H1 (cell line): Measurements from ENCODE around the gene IGFBP6. TPM values are rescaled to one million over a fixed set of nuclear protein-coding genes. Genes with fewer than 3 reads are reported as not detected.

Experiments used
- CTCF ChIA-PET: fragments of 300-600 bp; sonication (Branson Sonifier 250); formaldehyde crosslinking; loops from one replicate; lab custom pipeline; 2021; ENCODE audit not compliant: partially characterized antibody; lab: Charles Lee
- POLR2A ChIA-PET: fragments of 300-600 bp; sonication (Branson Sonifier 250); formaldehyde crosslinking; loops from one replicate; lab custom pipeline; 2021; ENCODE audit warnings: inconsistent platforms; ENCODE audit not compliant: partially characterized antibody; lab: Charles Lee
- DNase-seq, 2 experiments: peaks; one replicate each; pipeline versions ENCODE4 v3.0.0 to v3.0.0-alpha.2; 2010 to 2022; ENCODE audit warnings: low spot score in 2 of 2, low read depth in 1 of 2, mixed read lengths in 1 of 2
- FAIRE-seq: peaks from 2 replicates; lab custom pipeline; 2011; peaks lifted over from hg19 to GRCh38; lab: Jason Lieb, UNC
- H2AFZ ChIP-seq: 2 replicates; pipeline ENCODE4 v1.8.1; 2012; ENCODE audit warnings: low read length, inconsistent platforms
- H2AK5ac ChIP-seq: 2 replicates; pipeline ENCODE4 v1.6.1; 2013; ENCODE audit warnings: low read depth, low read length
- H2BK120ac ChIP-seq: replicated peaks from 2 replicates; pipeline ENCODE3; 2013; ENCODE audit warnings: low read depth, low read length, inconsistent platforms
- H2BK12ac ChIP-seq: 2 replicates; pipeline ENCODE4 v1.6.1; 2013; ENCODE audit warnings: low read depth, low read length
- H2BK15ac ChIP-seq: 2 replicates; pipeline ENCODE4 v1.6.1; 2013; ENCODE audit warnings: low read length
- H2BK20ac ChIP-seq: 2 replicates; pipeline ENCODE4 v1.6.1; 2013; ENCODE audit warnings: low read length
- H2BK5ac ChIP-seq: 2 replicates; pipeline ENCODE4 v1.6.1; 2013; ENCODE audit warnings: low read depth, low read length
- H3K14ac ChIP-seq: 2 replicates; pipeline ENCODE4 v1.6.1; 2013; ENCODE audit warnings: inconsistent platforms; ENCODE audit not compliant: insufficient read length
- H3K18ac ChIP-seq: 2 replicates; pipeline ENCODE4 v1.6.1; 2013; ENCODE audit warnings: low read length; ENCODE audit errors: extremely low read depth
- H3K23ac ChIP-seq: 2 replicates; pipeline ENCODE4 v1.6.1; 2013; ENCODE audit warnings: inconsistent platforms; ENCODE audit not compliant: insufficient read length
- H3K23me2 ChIP-seq: 2 replicates; pipeline ENCODE4 v1.6.1; 2013; ENCODE audit warnings: low read depth, low read length
- H3K27ac ChIP-seq: 2 replicates; pipeline ENCODE4 v1.6.1; 2011; ENCODE audit warnings: low read depth, low read length, inconsistent platforms
- H3K27me3 ChIP-seq, 4 experiments: replicated peaks in 1 of 4; 1 replicate in 1 of 4; 2 replicates in 3 of 4; pipeline versions ENCODE4 v1.6.1 to v1.8.1; 2011 to 2013; ENCODE audit warnings: low read length in 3 of 4, mild to moderate bottlenecking in 3 of 4, inconsistent platforms in 2 of 4, mixed read lengths in 2 of 4, moderate library complexity in 1 of 4; ENCODE audit not compliant: control insufficient read depth in 3 of 4, insufficient read depth in 3 of 4; ENCODE audit errors: extremely low read depth in 1 of 4
- H3K36me3 ChIP-seq, 4 experiments: 2 replicates each; pipeline versions ENCODE4 v1.6.1 to v1.8.1; 2011 to 2013; ENCODE audit warnings: mild to moderate bottlenecking in 4 of 4, low read length in 3 of 4, moderate library complexity in 2 of 4, control low read depth in 1 of 4, inconsistent platforms in 1 of 4; ENCODE audit not compliant: insufficient read depth in 4 of 4, control insufficient read depth in 2 of 4
- H3K4ac ChIP-seq: replicated peaks from 2 replicates; pipeline ENCODE3; 2013; ENCODE audit warnings: low read length, low read depth, mixed read lengths, inconsistent platforms; ENCODE audit not compliant: insufficient read length
- H3K4me1 ChIP-seq, 4 experiments: replicated peaks in 1 of 4; 1 replicate in 1 of 4; 2 replicates in 3 of 4; pipeline versions ENCODE4 v1.6.1 to v1.8.1; 2011 to 2013; ENCODE audit warnings: low read length in 3 of 4, inconsistent platforms in 2 of 4, mixed read lengths in 1 of 4; ENCODE audit not compliant: insufficient read depth in 4 of 4, control insufficient read depth in 3 of 4
- H3K4me2 ChIP-seq, 2 experiments: 2 replicates each; pipeline versions ENCODE4 v1.6.1 to v1.8.1; 2011 to 2013; ENCODE audit warnings: low read depth in 2 of 2, low read length in 2 of 2, control low read depth in 1 of 2, inconsistent platforms in 1 of 2, mild to moderate bottlenecking in 1 of 2; ENCODE audit not compliant: insufficient read depth in 1 of 2
- H3K4me3 ChIP-seq, 4 experiments: fragments of 200-600, 300-600 bp in 1 of 4; sonication (generic), shearing (Covaris generic), sonication (Bioruptor Twin) in 1 of 4; 2 replicates each; pipeline versions ENCODE4 v1.5.1 to v1.8.1; 2011 to 2016; ENCODE audit warnings: low read length in 4 of 4, low read depth in 3 of 4, control low read depth in 2 of 4, inconsistent platforms in 2 of 4, mild to moderate bottlenecking in 2 of 4, mixed read lengths in 1 of 4, moderate library complexity in 1 of 4; ENCODE audit not compliant: insufficient read depth in 2 of 4; ENCODE audit errors: extremely low read depth in 1 of 4
- H3K56ac ChIP-seq: replicated peaks from 2 replicates; pipeline ENCODE3; 2013; ENCODE audit warnings: low read depth, mild to moderate bottlenecking, mixed read lengths, low read length, inconsistent platforms; ENCODE audit not compliant: insufficient read length
- H3K79me1 ChIP-seq: 2 replicates; pipeline ENCODE4 v1.6.1; 2013; ENCODE audit warnings: low read depth, low read length, control low read depth
- H3K79me2 ChIP-seq, 2 experiments: 2 replicates each; pipeline versions ENCODE4 v1.6.1 to v1.8.1; 2012 to 2013; ENCODE audit warnings: low read length in 2 of 2, mild to moderate bottlenecking in 2 of 2, inconsistent platforms in 1 of 2; ENCODE audit not compliant: insufficient read depth in 2 of 2, control insufficient read depth in 1 of 2
- H3K9ac ChIP-seq, 4 experiments: replicated peaks in 1 of 4; 1 replicate in 1 of 4; 2 replicates in 3 of 4; pipeline versions ENCODE4 v1.6.1 to v1.8.1; 2011 to 2013; ENCODE audit warnings: low read depth in 3 of 4, low read length in 3 of 4, control low read depth in 2 of 4, mild to moderate bottlenecking in 2 of 4, moderate library complexity in 2 of 4, inconsistent platforms in 1 of 4; ENCODE audit errors: extremely low read depth in 1 of 4
- H3K9me3 ChIP-seq, 2 experiments: 2 replicates each; pipeline versions ENCODE4 v1.6.1 to v1.8.1; 2012 to 2013; ENCODE audit warnings: mild to moderate bottlenecking in 2 of 2, moderate library complexity in 2 of 2, control low read depth in 1 of 2, inconsistent platforms in 1 of 2, low read depth in 1 of 2, low read length in 1 of 2, mixed read lengths in 1 of 2; ENCODE audit not compliant: insufficient read depth in 2 of 2
- H4K20me1 ChIP-seq, 2 experiments: replicated peaks in 1 of 2; 2 replicates each; pipeline versions ENCODE3 to v1.8.1; 2011 to 2013; ENCODE audit warnings: inconsistent platforms in 2 of 2, low read length in 2 of 2, mild to moderate bottlenecking in 1 of 2; ENCODE audit not compliant: insufficient read depth in 2 of 2, control insufficient read depth in 1 of 2
- H4K5ac ChIP-seq: 2 replicates; pipeline ENCODE4 v1.6.1; 2013; ENCODE audit warnings: low read length, low read depth, mixed read lengths, inconsistent platforms; ENCODE audit not compliant: insufficient read length
- H4K8ac ChIP-seq: 2 replicates; pipeline ENCODE4 v1.8.0; 2013; ENCODE audit warnings: mild to moderate bottlenecking, moderate library complexity, low read length, inconsistent platforms; ENCODE audit not compliant: insufficient read depth; ENCODE audit errors: extremely low read depth
- H4K91ac ChIP-seq: replicated peaks from 2 replicates; pipeline ENCODE3; 2013; ENCODE audit warnings: low read length, mixed read lengths, inconsistent platforms; ENCODE audit not compliant: insufficient read length
- ASH2L ChIP-seq: fragments of 200-600, 300-600 bp; sonication (generic); IDR thresholded peaks from one replicate; pipeline ENCODE4 v1.7.1; 2017; ENCODE audit warnings: low read length
- CREB1 ChIP-seq: IDR thresholded peaks from 2 replicates; pipeline ENCODE4 v1.6.1; 2012; ENCODE audit warnings: inconsistent platforms
- HDAC2 ChIP-seq, 2 experiments: fragments of 300-600 bp in 1 of 2; sonication (generic) in 1 of 2; IDR thresholded peaks; 2 replicates each; pipeline ENCODE4 v1.6.1; 2011 to 2012; ENCODE audit warnings: low read depth in 2 of 2, low read length in 2 of 2, mild to moderate bottlenecking in 2 of 2, moderate library complexity in 2 of 2, borderline replicate concordance in 1 of 2, inconsistent platforms in 1 of 2
- HDAC6 ChIP-seq: IDR thresholded peaks from one replicate; pipeline ENCODE4 v1.7.1; 2012; ENCODE audit warnings: low read depth, mild to moderate bottlenecking, inconsistent platforms, low read length, moderate library complexity
- SP1 ChIP-seq: IDR thresholded peaks from 2 replicates; pipeline ENCODE4 v1.6.1; 2011; ENCODE audit warnings: low read depth, low read length
- WGBS, 2 experiments: shearing (Covaris generic) in 1 of 2; methylation state at CpG; one replicate each; pipeline versions ENCODE4 v1.1.6 to v1.1.7; 2013 to 2015; ENCODE audit warnings: low lambda C conversion rate in 2 of 2, mixed read lengths in 2 of 2, inconsistent platforms in 1 of 2, low coverage in 1 of 2, missing lambda C conversion rate in 1 of 2; ENCODE audit not compliant: insufficient replicate concordance in 2 of 2, insufficient coverage in 1 of 2, insufficient read length in 1 of 2; ENCODE audit errors: extremely low coverage in 1 of 2, missing lambda C conversion rate in 1 of 2; 5-methylcytosine and 5-hydroxymethylcytosine counted together
- polyA plus RNA-seq, 7 experiments: library from polyadenylated mRNA; depleted of rRNA in 3 of 7; stranded (reverse) in 5 of 7; unstranded in 2 of 7; fragments of >200 nt in 5 of 7; fragments of 200-250 nt in 2 of 7; gene quantifications; 1 replicate in 5 of 7; 2 replicates in 1 of 7; 4 replicates in 1 of 7; pipeline versions ENCODE4 v1.2.1 to v1.2.3, GENCODE V29; 2011 to 2013; ENCODE audit warnings: missing spikeins in 2 of 7, mixed read lengths in 2 of 7
- total RNA-seq: library from RNA; stranded (reverse); fragmentation: NEBNext Ultra II Directional; extraction: Animal tissue kit (Norgen Biotek cat#: 25700); gene quantifications from 2 replicates; pipeline ENCODE4 v1.2.1, GENCODE V29; 2021

The IGFBP6 gene
- total and polyA plus RNA-seq, 2 of the 8 experiments (the other 6 are each of a cell fraction or from before 2014, with no cell fraction given), result 13.7 to 14.7 TPM

- H3K18ac ChIP-seq, result no peak overlapping the region
- CTCF ChIA-PET, result interaction anchor here (0.8 to 19.1 kb wide), 2 partner anchors 9 to 20 kb away, joined by 3 to 531 read pairs; partner anchors contain the start of gene SPRYD3
- H3K23ac ChIP-seq, result no peak overlapping the region
Measured at GRCh38 chr12:53090554-53090953, 6.9 kb upstream of the IGFBP6 start.

More at GRCh38 chr12:53090554-53090953, 6.9 kb upstream of the IGFBP6 start:
- H3K14ac ChIP-seq, result no peak overlapping the region
- no peak overlapping the region for H4K5ac ChIP-seq
- no peak overlapping the region for H3K4ac ChIP-seq
- no peak overlapping the region for H2BK15ac ChIP-seq
- H3K4me3 ChIP-seq, result no peak overlapping the region
- TF ChIP-seq HDAC6 (no peak), SP1 (no peak), ASH2L (no peak), HDAC2 (IDR thresholded peaks at IDR 0.05; ENCODE audit: borderline replicate concordance in 1 of 2, low read depth in 2 of 2, low read length in 2 of 2) (no peak), CREB1 (no peak)
- no peaks in the 10 kb centered on the region for H4K20me1 ChIP-seq
- no peaks in the 10 kb centered on the region for H3K79me1 ChIP-seq
- H2BK120ac ChIP-seq, result no peak overlapping the region
- H3K27ac ChIP-seq, result no peak overlapping the region
- H2BK20ac ChIP-seq, result no peak overlapping the region
- H3K27me3 ChIP-seq, result peaks cover 0 to 3% (median 0%) of the 10 kb centered on the region in 4 experiments; a peak in 1 of 7 replicates
- H3K4me2 ChIP-seq, result no peak overlapping the region
- H3K4me1 ChIP-seq, result peaks cover 0 to 3% (median 0%) of the 10 kb centered on the region in 4 experiments; a peak in 1 of 7 replicates
- H2BK12ac ChIP-seq, result no peak overlapping the region
- no peak overlapping the region for H4K8ac ChIP-seq
- no peak overlapping the region for H2AK5ac ChIP-seq
- H3K23me2 ChIP-seq, result no peaks in the 10 kb centered on the region
- no peaks in the 10 kb centered on the region for H3K79me2 ChIP-seq
- no peak for DNase-seq
- no peak overlapping the region for H3K56ac ChIP-seq
- H3K9me3 ChIP-seq, result no peaks in the 10 kb centered on the region
- no peak overlapping the region for H3K9ac ChIP-seq
- no peak overlapping the region for H4K91ac ChIP-seq
- H2AFZ ChIP-seq, result no peak overlapping the region
- 73% methylated on average over 2 of the region's 2 CpGs; no CpG with 5 or more reads in 1 of the 2 experiments for WGBS, 2 experiments
- H3K36me3 ChIP-seq, result no peaks in the 10 kb centered on the region
- no peak overlapping the region for H2BK5ac ChIP-seq
- POLR2A ChIA-PET, result no interaction called here
- FAIRE-seq, result no peak
